CD8-positive, alpha-beta memory T cell (primary cell): ENCODE results near the gene JMJD4. TPM values are rescaled to one million over a fixed set of nuclear protein-coding genes. Genes with fewer than 3 reads are reported as not detected.

Source experiments
- CTCF ChIA-PET: fragments of 350-600 bp; sonication (Branson Sonifier 250); formaldehyde crosslinking; loops from one replicate; lab custom pipeline; 2021; ENCODE audit warnings: antibody characterized with exemption; lab: Charles Lee
- POLR2A ChIA-PET: fragments of 350-600 bp; sonication (Branson Sonifier 250); formaldehyde crosslinking; loops from one replicate; lab custom pipeline; 2021; ENCODE audit warnings: antibody characterized with exemption; lab: Charles Lee
- DNase-seq, 5 donors: peaks; one replicate each; pipeline versions ENCODE4 v3.0.0 to v3.0.0-alpha.2; 2020 to 2022; ENCODE audit warnings: mixed read lengths in 1 of 5
- H3K27ac ChIP-seq: one replicate; pipeline ENCODE4 v1.7.0; 2013; ENCODE audit warnings: low read depth, mild to moderate bottlenecking, low read length, moderate library complexity
- H3K27me3 ChIP-seq: 2 replicates; pipeline ENCODE4 v1.7.0; 2013; ENCODE audit warnings: low read length, mild to moderate bottlenecking; ENCODE audit not compliant: insufficient read depth, poor library complexity, severe bottlenecking
- H3K36me3 ChIP-seq: 2 replicates; pipeline ENCODE4 v1.7.0; 2013; ENCODE audit warnings: mild to moderate bottlenecking, low read length, moderate library complexity; ENCODE audit not compliant: insufficient read depth
- H3K4me1 ChIP-seq: 2 replicates; pipeline ENCODE4 v1.7.0; 2013; ENCODE audit warnings: mild to moderate bottlenecking, low read length, moderate library complexity; ENCODE audit not compliant: insufficient read depth
- H3K4me3 ChIP-seq: 2 replicates; pipeline ENCODE4 v1.7.0; 2013; ENCODE audit warnings: mild to moderate bottlenecking, low read length
- H3K9me3 ChIP-seq: 2 replicates; pipeline ENCODE4 v1.7.0; 2013; ENCODE audit warnings: mild to moderate bottlenecking, low read length
- H3K27ac Mint-ChIP-seq, 8 donors: one replicate each; pipeline ENCODE4 v1.8.0; 2020 to 2021; ENCODE audit warnings: mixed read lengths in 8 of 8, mild to moderate bottlenecking in 6 of 8, inconsistent platforms in 3 of 8, moderate library complexity in 3 of 8
- H3K27me3 Mint-ChIP-seq, 2 donors: one replicate each; pipeline ENCODE4 v1.8.0; 2020 to 2021; ENCODE audit warnings: mixed read lengths in 2 of 2, mild to moderate bottlenecking in 1 of 2, moderate library complexity in 1 of 2
- H3K36me3 Mint-ChIP-seq, 3 donors: one replicate each; pipeline ENCODE4 v1.8.0; 2020 to 2021; ENCODE audit warnings: mixed read lengths in 3 of 3, inconsistent platforms in 1 of 3, mild to moderate bottlenecking in 1 of 3
- H3K4me1 Mint-ChIP-seq, 3 donors: one replicate each; pipeline ENCODE4 v1.8.0; 2020 to 2021; ENCODE audit warnings: mixed read lengths in 3 of 3, inconsistent platforms in 1 of 3, mild to moderate bottlenecking in 1 of 3
- H3K4me3 Mint-ChIP-seq, 7 donors: one replicate each; pipeline ENCODE4 v1.8.0; 2020 to 2021; ENCODE audit warnings: mixed read lengths in 7 of 7, mild to moderate bottlenecking in 6 of 7, moderate library complexity in 4 of 7, inconsistent platforms in 2 of 7
- H3K9me3 Mint-ChIP-seq, 5 donors: one replicate each; pipeline ENCODE4 v1.8.0; 2020 to 2022; ENCODE audit warnings: mixed read lengths in 5 of 5, mild to moderate bottlenecking in 3 of 5, moderate library complexity in 2 of 5, inconsistent platforms in 1 of 5
- polyA plus RNA-seq: library from polyadenylated mRNA; unstranded; fragments of 300-500 nt; fragmentation: Illumina TruSeq; gene quantifications from one replicate; pipeline ENCODE4 v1.2.3, GENCODE V29; 2021
- total RNA-seq, 2 experiments: library from RNA; stranded (reverse); gene quantifications; one replicate each; pipeline ENCODE4 v1.2.3, GENCODE V29; 2021

Gene JMJD4
- total and polyA plus RNA-seq, 3 experiments from 2014 or later, result 23.1 to 28.0 (median 25.8) TPM

- peak overlapping the region in 5 of 7 donors; percentile 22 to 88 (median 78) for H3K4me3 Mint-ChIP-seq
- no peak for DNase-seq
- no peak overlapping the region for H3K4me3 ChIP-seq
- H3K4me1 Mint-ChIP-seq, result peaks cover 34 to 69% (median 43%) of the 10 kb centered on the region in 3 donors
- peaks cover 0 to 20% (median 3%) of the 10 kb centered on the region in 3 donors for H3K36me3 Mint-ChIP-seq
- H3K4me1 ChIP-seq, result peaks cover 43% of the 10 kb centered on the region
- no peaks in the 10 kb centered on the region for H3K36me3 ChIP-seq
- H3K27me3 Mint-ChIP-seq, result no peaks in the 10 kb centered on the region
- no peaks in the 10 kb centered on the region for H3K27me3 ChIP-seq
- ChIA-PET CTCF (interaction anchor here (1.0 to 1.9 kb wide), 3 partner anchors 30 to 221 kb away, joined by 3 to 6 read pairs (median 3); no protein-coding TSS in a partner anchor), POLR2A (no interaction called here)
- H3K9me3 Mint-ChIP-seq, result no peaks in the 10 kb centered on the region
- H3K27ac Mint-ChIP-seq, result peak overlapping the region in 1 of 8 donors; percentile 47
- no peak overlapping the region for H3K27ac ChIP-seq
- no peaks in the 10 kb centered on the region for H3K9me3 ChIP-seq
Observed at GRCh38 chr1:227732586-227733308, 2.4 kb downstream of the JMJD4 start.

- Histone ChIP-seq H3K9me3 (no peaks in the 10 kb centered on the region), H3K4me3 (no peak overlapping the region), H3K36me3 (no peaks in the 10 kb centered on the region), H3K4me1 (peaks cover 39% of the 10 kb centered on the region), H3K27ac (no peak overlapping the region), H3K27me3 (no peaks in the 10 kb centered on the region)
- no peak for DNase-seq
- Mint-ChIP-seq H3K4me1 (peaks cover 28 to 62% (median 37%) of the 10 kb centered on the region in 3 donors), H3K9me3 (no peaks in the 10 kb centered on the region), H3K27me3 (no peaks in the 10 kb centered on the region), H3K36me3 (peaks cover 0 to 16% (median 0%) of the 10 kb centered on the region in 3 donors), H3K4me3 (peak overlapping the region in 2 of 7 donors; percentile 36 to 66), H3K27ac (peak overlapping the region in 1 of 8 donors; percentile 9)
- POLR2A ChIA-PET, result no interaction called here
- CTCF ChIA-PET, result interaction anchor here (1.5 to 1.9 kb wide), 2 partner anchors 31 to 222 kb away, joined by 3 to 6 read pairs; no protein-coding TSS in a partner anchor
Observed at GRCh38 chr1:227731696-227732585, 3.2 kb downstream of the JMJD4 start.

GRCh38 chr1:227731241-227731677, 3.8 kb downstream of the JMJD4 start:
- no peak overlapping the region for H3K27ac ChIP-seq
- no peaks in the 10 kb centered on the region for H3K36me3 ChIP-seq
- peak overlapping the region in 2 of 8 donors; percentile 9 to 70 for H3K27ac Mint-ChIP-seq
- H3K4me3 Mint-ChIP-seq, result peak overlapping the region in 2 of 7 donors; percentile 45 to 54
- H3K27me3 Mint-ChIP-seq, result no peaks in the 10 kb centered on the region
- peaks cover 34% of the 10 kb centered on the region for H3K4me1 ChIP-seq
- H3K4me1 Mint-ChIP-seq, result peaks cover 27 to 56% (median 35%) of the 10 kb centered on the region in 3 donors
- DNase-seq, result no peak
- H3K9me3 Mint-ChIP-seq, result no peaks in the 10 kb centered on the region
- no peaks in the 10 kb centered on the region for H3K9me3 ChIP-seq
- H3K36me3 Mint-ChIP-seq, result peaks cover 0 to 16% (median 0%) of the 10 kb centered on the region in 3 donors
- CTCF ChIA-PET, result interaction anchor here (1.9 kb wide), 1 partner anchor 31 kb away, joined by 6 read pairs; no protein-coding TSS in a partner anchor
- H3K4me3 ChIP-seq, result no peak overlapping the region
- no peaks in the 10 kb centered on the region for H3K27me3 ChIP-seq
- POLR2A ChIA-PET, result no interaction called here

- no peaks in the 10 kb centered on the region for H3K27me3 ChIP-seq
- Mint-ChIP-seq H3K4me3 (peak overlapping the region in 4 of 7 donors; percentile 62 to 86 (median 70)), H3K9me3 (no peaks in the 10 kb centered on the region), H3K36me3 (peaks cover 0 to 16% (median 0%) of the 10 kb centered on the region in 3 donors), H3K4me1 (peaks cover 25 to 50% (median 35%) of the 10 kb centered on the region in 3 donors), H3K27me3 (no peaks in the 10 kb centered on the region), H3K27ac (peak overlapping the region in 4 of 8 donors; percentile 32 to 85 (median 60))
- DNase-seq, result no peak
- ChIA-PET CTCF (interaction anchor here (1.0 to 1.9 kb wide), 3 partner anchors 11 to 223 kb away, joined by 3 to 6 read pairs (median 3); no protein-coding TSS in a partner anchor), POLR2A (interaction anchor here (1.1 kb wide), 1 partner anchor 36 kb away, joined by 4 read pairs; no protein-coding TSS in a partner anchor)
- H3K9me3 ChIP-seq, result no peaks in the 10 kb centered on the region
- peaks cover 28% of the 10 kb centered on the region for H3K4me1 ChIP-seq
- H3K27ac ChIP-seq, result no peak overlapping the region
- H3K36me3 ChIP-seq, result no peaks in the 10 kb centered on the region
- H3K4me3 ChIP-seq, result no peak overlapping the region
Observed at GRCh38 chr1:227730630-227731151, 4.4 kb downstream of the JMJD4 start.

GRCh38 chr1:227729881-227730629, 5.0 kb downstream of the JMJD4 start:
- ChIA-PET CTCF (interaction anchor here (1.0 to 1.3 kb wide), 2 partner anchors 10 to 224 kb away, joined by 3 read pairs; no protein-coding TSS in a partner anchor), POLR2A (interaction anchor here (1.1 kb wide), 1 partner anchor 36 kb away, joined by 4 read pairs; no protein-coding TSS in a partner anchor)
- H3K27ac ChIP-seq, result no peak overlapping the region
- Mint-ChIP-seq H3K27ac (peak overlapping the region; percentile 6 to 85 (median 55)), H3K27me3 (no peaks in the 10 kb centered on the region), H3K36me3 (peaks cover 0 to 16% (median 0%) of the 10 kb centered on the region in 3 donors), H3K4me3 (peak overlapping the region; percentile 51 to 86 (median 68)), H3K9me3 (no peaks in the 10 kb centered on the region), H3K4me1 (peaks cover 25 to 48% (median 35%) of the 10 kb centered on the region in 3 donors)
- H3K9me3 ChIP-seq, result no peaks in the 10 kb centered on the region
- no peaks in the 10 kb centered on the region for H3K27me3 ChIP-seq
- peaks cover 28% of the 10 kb centered on the region for H3K4me1 ChIP-seq
- DNase-seq, result peak in 3 of 5 donors; percentile 21 to 61 (median 23)
- no peaks in the 10 kb centered on the region for H3K36me3 ChIP-seq
- no peak overlapping the region for H3K4me3 ChIP-seq

GRCh38 chr1:227729144-227729880, 5.8 kb downstream of the JMJD4 start:
- no peak for DNase-seq
- peaks cover 0 to 2% of the 10 kb centered on the region in 2 donors for H3K27me3 Mint-ChIP-seq
- peak overlapping the region; percentile 78 to 89 (median 85) for H3K4me3 Mint-ChIP-seq
- Histone ChIP-seq H3K4me1 (peaks cover 25% of the 10 kb centered on the region), H3K27me3 (no peaks in the 10 kb centered on the region), H3K27ac (no peak overlapping the region), H3K4me3 (peak overlapping the region; percentile 73), H3K9me3 (no peaks in the 10 kb centered on the region), H3K36me3 (no peaks in the 10 kb centered on the region)
- ChIA-PET CTCF (interaction anchor here (1.3 kb wide), 1 partner anchor 9 kb away, joined by 3 read pairs; no protein-coding TSS in a partner anchor), POLR2A (interaction anchor here (1.1 kb wide), 1 partner anchor 37 kb away, joined by 4 read pairs; no protein-coding TSS in a partner anchor)
- H3K27ac Mint-ChIP-seq, result peak overlapping the region in 7 of 8 donors; percentile 17 to 94 (median 72)
- peaks cover 21 to 44% (median 31%) of the 10 kb centered on the region in 3 donors for H3K4me1 Mint-ChIP-seq
- no peaks in the 10 kb centered on the region for H3K9me3 Mint-ChIP-seq
- H3K36me3 Mint-ChIP-seq, result peaks cover 0 to 15% (median 0%) of the 10 kb centered on the region in 3 donors
